Measurements from ENCODE around the gene NSMF. TPM values are rescaled to one million over a fixed set of nuclear protein-coding genes. Genes with fewer than 3 reads are reported as not detected.

NSMF gene
- total and polyA plus RNA-seq, 10 of the 15 experiments (the other 5 are each of a cell fraction or from before 2014, with no cell fraction given): 0.13 to 44.3 (median 13.4) TPM

GRCh38 chr9:137426018-137426681, 33.0 kb downstream of the NSMF start (continued):
- TF ChIP-seq BCL3 (IDR thresholded peaks at IDR 0.05; ENCODE audit: borderline replicate concordance, insufficient read depth, low read depth, low read length, poor library complexity, severe bottlenecking): no peak
- TF ChIP-seq, protein P1, sequence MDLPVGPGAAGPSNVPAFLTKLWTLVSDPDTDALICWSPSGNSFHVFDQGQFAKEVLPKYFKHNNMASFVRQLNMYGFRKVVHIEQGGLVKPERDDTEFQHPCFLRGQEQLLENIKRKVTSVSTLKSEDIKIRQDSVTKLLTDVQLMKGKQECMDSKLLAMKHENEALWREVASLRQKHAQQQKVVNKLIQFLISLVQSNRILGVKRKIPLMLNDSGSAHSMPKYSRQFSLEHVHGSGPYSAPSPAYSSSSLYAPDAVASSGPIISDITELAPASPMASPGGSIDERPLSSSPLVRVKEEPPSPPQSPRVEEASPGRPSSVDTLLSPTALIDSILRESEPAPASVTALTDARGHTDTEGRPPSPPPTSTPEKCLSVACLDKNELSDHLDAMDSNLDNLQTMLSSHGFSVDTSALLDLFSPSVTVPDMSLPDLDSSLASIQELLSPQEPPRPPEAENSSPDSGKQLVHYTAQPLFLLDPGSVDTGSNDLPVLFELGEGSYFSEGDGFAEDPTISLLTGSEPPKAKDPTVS (IDR thresholded peaks at IDR 0.05; ENCODE audit: low read depth, low read length): no peak

DNA sequence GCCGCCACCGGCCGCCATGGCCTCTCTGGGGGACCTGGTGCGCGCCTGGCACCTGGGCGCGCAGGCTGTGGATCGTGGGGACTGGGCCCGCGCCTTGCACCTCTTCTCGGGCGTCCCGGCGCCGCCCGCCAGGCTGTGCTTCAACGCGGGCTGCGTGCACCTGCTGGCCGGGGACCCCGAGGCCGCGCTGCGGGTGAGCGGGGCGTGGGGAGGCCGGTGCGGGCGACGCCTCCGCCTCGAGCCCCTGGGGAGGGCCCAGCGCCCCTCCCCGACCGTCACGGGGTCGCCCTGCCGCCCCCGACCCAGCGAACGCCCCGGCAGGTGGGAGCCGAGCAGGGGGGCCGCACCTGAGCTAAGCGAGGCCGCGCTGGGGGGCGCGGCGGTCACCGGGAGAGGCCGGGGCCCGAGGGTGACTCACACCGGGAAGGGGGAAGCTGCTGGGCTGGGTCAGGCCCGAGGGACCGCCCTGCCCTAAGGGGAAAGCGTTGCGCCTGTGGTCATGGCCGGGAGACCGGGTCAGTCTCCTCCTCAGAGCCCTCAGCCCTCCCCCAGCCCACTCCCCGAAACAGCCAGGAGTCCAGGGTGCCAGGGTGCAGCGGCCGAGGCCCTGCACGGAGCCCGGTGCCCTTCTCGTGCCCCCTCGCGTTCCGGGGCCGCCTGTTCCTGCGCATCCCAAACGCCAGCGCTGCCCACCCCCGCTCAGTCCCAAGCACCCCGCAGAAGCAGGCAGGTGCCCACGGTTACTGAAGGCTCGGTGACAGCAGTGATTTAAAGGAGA, 35.4 kb downstream of the NSMF start:
- Histone ChIP-seq H3K36me3 (ENCODE audit: control insufficient read depth in 2 of 2, insufficient read depth in 2 of 2, low read length in 1 of 2) (no peaks in the 10 kb centered on the region), H3K4me3 (peak overlapping the region; percentile 65), H3K9ac (ENCODE audit: control insufficient read depth, insufficient read depth, low read length) (peak overlapping the region; percentile 60), H3K79me2 (ENCODE audit: control insufficient read depth, insufficient read depth, low read length) (peaks cover 11% of the 10 kb centered on the region), H3K4me2 (ENCODE audit: control insufficient read depth, insufficient read depth) (peak overlapping the region; percentile 67), H3K9me3 (replicated peaks; ENCODE audit: control insufficient read depth, insufficient read depth, low read length) (no peaks in the 10 kb centered on the region), H3K27me3 (replicated peaks in 1 of 2; ENCODE audit: control insufficient read depth in 2 of 2, insufficient read depth in 2 of 2, low read length in 1 of 2) (no peaks in the 10 kb centered on the region; a peak in 2 of 4 replicates), H4K20me1 (ENCODE audit: control insufficient read depth, insufficient read depth) (no peaks in the 10 kb centered on the region), H3K27ac (ENCODE audit: control insufficient read depth, insufficient read depth) (peak overlapping the region; percentile 10; the same call in 1 of the 2 replicates), H2AFZ (ENCODE audit: control insufficient read depth, low read depth, low read length) (peak overlapping the region; percentile 69), H3K4me1 (ENCODE audit: control insufficient read depth, insufficient read depth, low read length) (no peaks in the 10 kb centered on the region; the same call in 1 of the 2 replicates)
- in situ Hi-C loops (cut with MboI) (no loop called here), intact Hi-C loops (cut with micrococcal nuclease; ENCODE audit: unreplicated experiment) (loop anchor here (2.0 to 10.0 kb wide), 3 partner anchors 21 to 121 kb away; partner anchors contain the start of gene NRARP)
- FAIRE-seq (no peak), DNase-seq (ENCODE audit: low read depth, low spot score) (no peak), ATAC-seq (peak; percentile 39)
- ChIA-PET POLR2A (interaction anchor here (0.6 to 1.8 kb wide), 7 partner anchors 15 to 338 kb away, joined by 3 to 6 read pairs (median 4); partner anchors contain the start of genes NRARP and TOR4A), RAD21 (ENCODE audit: unreplicated experiment) (interaction anchor here (1.2 to 1.4 kb wide), 2 partner anchors 22 to 101 kb away, joined by 4 read pairs; no protein-coding TSS in a partner anchor), CTCF (interaction anchor here (0.9 to 3.3 kb wide), 8 partner anchors 12 to 187 kb away, joined by 3 to 16 read pairs (median 5); partner anchors contain the start of gene NRARP), SMC1A (ENCODE audit: uncharacterized antibody, unreplicated experiment) (no interaction called here)
- no TSS peak for BruUV-seq (replicated peaks)
- WGBS (ENCODE audit: insufficient coverage, insufficient replicate concordance, low lambda C conversion rate, missing lambda C conversion rate): 22% methylated on average over 51 of the region's 77 CpGs
- TF ChIP-seq NFYA (IDR thresholded peaks at IDR 0.05; ENCODE audit: borderline replicate concordance, low read depth, low read length): no peak
- 0 out of 2 replicates have a peak, but pooled peaks have one; percentile 18 for TF ChIP-seq GATAD2B (conservative IDR thresholded peaks at IDR 0.05; ENCODE audit: low read depth)
- TF ChIP-seq, protein P2, sequence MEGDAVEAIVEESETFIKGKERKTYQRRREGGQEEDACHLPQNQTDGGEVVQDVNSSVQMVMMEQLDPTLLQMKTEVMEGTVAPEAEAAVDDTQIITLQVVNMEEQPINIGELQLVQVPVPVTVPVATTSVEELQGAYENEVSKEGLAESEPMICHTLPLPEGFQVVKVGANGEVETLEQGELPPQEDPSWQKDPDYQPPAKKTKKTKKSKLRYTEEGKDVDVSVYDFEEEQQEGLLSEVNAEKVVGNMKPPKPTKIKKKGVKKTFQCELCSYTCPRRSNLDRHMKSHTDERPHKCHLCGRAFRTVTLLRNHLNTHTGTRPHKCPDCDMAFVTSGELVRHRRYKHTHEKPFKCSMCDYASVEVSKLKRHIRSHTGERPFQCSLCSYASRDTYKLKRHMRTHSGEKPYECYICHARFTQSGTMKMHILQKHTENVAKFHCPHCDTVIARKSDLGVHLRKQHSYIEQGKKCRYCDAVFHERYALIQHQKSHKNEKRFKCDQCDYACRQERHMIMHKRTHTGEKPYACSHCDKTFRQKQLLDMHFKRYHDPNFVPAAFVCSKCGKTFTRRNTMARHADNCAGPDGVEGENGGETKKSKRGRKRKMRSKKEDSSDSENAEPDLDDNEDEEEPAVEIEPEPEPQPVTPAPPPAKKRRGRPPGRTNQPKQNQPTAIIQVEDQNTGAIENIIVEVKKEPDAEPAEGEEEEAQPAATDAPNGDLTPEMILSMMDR (IDR thresholded peaks at IDR 0.05 in 2 of 3, conservative IDR thresholded peaks at IDR 0.05 in 1 of 3; ENCODE audit: control insufficient read depth in 2 of 3, extremely low read depth in 1 of 3, insufficient read depth in 1 of 3, low read depth in 3 of 3, low read length in 3 of 3): peak in 1 of 3 experiments; percentile 0; a peak in 1 of 6 replicates
- no peak for TF ChIP-seq YBX1 (IDR thresholded peaks at IDR 0.05)
- TF ChIP-seq, protein P3, sequence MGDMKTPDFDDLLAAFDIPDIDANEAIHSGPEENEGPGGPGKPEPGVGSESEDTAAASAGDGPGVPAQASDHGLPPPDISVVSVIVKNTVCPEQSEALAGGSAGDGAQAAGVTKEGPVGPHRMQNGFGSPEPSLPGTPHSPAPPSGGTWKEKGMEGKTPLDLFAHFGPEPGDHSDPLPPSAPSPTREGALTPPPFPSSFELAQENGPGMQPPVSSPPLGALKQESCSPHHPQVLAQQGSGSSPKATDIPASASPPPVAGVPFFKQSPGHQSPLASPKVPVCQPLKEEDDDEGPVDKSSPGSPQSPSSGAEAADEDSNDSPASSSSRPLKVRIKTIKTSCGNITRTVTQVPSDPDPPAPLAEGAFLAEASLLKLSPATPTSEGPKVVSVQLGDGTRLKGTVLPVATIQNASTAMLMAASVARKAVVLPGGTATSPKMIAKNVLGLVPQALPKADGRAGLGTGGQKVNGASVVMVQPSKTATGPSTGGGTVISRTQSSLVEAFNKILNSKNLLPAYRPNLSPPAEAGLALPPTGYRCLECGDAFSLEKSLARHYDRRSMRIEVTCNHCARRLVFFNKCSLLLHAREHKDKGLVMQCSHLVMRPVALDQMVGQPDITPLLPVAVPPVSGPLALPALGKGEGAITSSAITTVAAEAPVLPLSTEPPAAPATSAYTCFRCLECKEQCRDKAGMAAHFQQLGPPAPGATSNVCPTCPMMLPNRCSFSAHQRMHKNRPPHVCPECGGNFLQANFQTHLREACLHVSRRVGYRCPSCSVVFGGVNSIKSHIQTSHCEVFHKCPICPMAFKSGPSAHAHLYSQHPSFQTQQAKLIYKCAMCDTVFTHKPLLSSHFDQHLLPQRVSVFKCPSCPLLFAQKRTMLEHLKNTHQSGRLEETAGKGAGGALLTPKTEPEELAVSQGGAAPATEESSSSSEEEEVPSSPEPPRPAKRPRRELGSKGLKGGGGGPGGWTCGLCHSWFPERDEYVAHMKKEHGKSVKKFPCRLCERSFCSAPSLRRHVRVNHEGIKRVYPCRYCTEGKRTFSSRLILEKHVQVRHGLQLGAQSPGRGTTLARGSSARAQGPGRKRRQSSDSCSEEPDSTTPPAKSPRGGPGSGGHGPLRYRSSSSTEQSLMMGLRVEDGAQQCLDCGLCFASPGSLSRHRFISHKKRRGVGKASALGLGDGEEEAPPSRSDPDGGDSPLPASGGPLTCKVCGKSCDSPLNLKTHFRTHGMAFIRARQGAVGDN (IDR thresholded peaks at IDR 0.05): no peak
- TF ChIP-seq NR2F1 (conservative IDR thresholded peaks at IDR 0.05): no peak
- no peak for TF ChIP-seq EGR1 (IDR thresholded peaks at IDR 0.05; ENCODE audit: borderline replicate concordance in 1 of 2, low read depth in 2 of 2, low read length in 2 of 2)
